OCI-LY7 (cell line): ENCODE results near the gene RBM20.
"Not testable (repeated sequence)": the region's sequence is repeated elsewhere in the genome, so short reads cannot be mapped to it uniquely, and the experiment has no call there.

Experiments used
- EZH2phosphoT487 ChIP-seq: fragments of 200-600 bp; sonication (generic); IDR thresholded peaks from 2 replicates; pipeline ENCODE4 v1.6.1; 2018; ENCODE audit warnings: low read depth, borderline replicate concordance, mild to moderate bottlenecking, mixed run types, antibody characterized with exemption, low read length, moderate library complexity, mixed read lengths
- TF ChIP-seq, protein P1 (sequence below): fragments of 200-600 bp; sonication (generic); conservative IDR thresholded peaks from 2 replicates; pipeline ENCODE4 v1.5.1; 2014; ENCODE audit warnings: mild to moderate bottlenecking, antibody characterized with exemption, low read length, moderate library complexity, mixed read lengths

DNA sequence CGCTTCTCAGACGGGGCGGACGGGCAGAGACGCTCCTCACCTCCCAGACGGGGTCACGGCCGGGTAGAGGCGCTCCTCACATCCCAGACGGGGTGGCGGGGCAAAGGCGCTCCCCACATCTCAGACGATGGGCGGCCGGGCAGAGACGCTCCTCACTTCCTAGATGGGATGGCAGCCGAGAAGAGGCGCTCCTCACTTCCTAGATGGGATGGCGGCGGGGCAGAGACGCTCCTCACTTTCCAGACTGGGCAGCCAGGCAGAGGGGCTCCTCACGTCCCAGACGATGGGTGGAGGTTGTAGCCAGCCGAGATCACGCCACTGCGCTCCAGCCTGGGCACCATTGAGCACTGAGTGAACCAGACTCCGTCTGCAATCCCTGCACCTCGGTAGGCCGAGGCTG is 123.5 kb downstream of the RBM20 start:
- TF ChIP-seq, protein P1, sequence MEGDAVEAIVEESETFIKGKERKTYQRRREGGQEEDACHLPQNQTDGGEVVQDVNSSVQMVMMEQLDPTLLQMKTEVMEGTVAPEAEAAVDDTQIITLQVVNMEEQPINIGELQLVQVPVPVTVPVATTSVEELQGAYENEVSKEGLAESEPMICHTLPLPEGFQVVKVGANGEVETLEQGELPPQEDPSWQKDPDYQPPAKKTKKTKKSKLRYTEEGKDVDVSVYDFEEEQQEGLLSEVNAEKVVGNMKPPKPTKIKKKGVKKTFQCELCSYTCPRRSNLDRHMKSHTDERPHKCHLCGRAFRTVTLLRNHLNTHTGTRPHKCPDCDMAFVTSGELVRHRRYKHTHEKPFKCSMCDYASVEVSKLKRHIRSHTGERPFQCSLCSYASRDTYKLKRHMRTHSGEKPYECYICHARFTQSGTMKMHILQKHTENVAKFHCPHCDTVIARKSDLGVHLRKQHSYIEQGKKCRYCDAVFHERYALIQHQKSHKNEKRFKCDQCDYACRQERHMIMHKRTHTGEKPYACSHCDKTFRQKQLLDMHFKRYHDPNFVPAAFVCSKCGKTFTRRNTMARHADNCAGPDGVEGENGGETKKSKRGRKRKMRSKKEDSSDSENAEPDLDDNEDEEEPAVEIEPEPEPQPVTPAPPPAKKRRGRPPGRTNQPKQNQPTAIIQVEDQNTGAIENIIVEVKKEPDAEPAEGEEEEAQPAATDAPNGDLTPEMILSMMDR, result not testable (repeated sequence)
- TF ChIP-seq EZH2phosphoT487, result not testable (repeated sequence)
